EH (cell line): ENCODE results near the gene FAM234B.

Source experiments
- DNase-seq: peaks from one replicate; pipeline ENCODE4 v3.0.0-alpha.2; 2015; ENCODE audit warnings: low read depth

Gene FAM234B, protein sequence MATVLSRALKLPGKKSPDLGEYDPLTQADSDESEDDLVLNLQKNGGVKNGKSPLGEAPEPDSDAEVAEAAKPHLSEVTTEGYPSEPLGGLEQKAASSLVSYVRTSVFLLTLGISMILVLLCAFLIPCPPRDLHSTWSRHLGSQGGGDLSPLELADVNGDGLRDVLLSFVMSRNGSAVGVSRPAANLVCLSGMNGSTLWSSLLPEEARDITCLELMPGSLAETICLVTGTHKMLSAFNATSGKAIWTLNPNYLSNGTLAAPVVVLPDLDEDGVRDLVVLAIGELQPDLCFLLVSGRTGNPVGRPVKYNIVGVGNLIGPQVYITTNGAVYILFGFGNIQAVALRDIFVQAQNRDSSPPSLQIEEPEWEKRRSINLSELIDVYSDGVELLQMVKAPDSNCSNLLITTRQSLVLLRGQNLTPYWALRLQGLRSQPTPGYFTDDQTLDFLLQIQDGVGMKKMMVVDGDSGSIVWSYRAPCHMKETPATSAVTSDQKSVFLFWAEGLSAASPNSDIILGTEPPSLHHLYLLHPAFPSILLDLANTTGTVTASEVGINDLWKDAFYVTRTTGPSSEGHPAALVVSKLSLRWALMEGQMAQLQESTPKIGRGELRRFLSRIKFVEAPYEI

DNA sequence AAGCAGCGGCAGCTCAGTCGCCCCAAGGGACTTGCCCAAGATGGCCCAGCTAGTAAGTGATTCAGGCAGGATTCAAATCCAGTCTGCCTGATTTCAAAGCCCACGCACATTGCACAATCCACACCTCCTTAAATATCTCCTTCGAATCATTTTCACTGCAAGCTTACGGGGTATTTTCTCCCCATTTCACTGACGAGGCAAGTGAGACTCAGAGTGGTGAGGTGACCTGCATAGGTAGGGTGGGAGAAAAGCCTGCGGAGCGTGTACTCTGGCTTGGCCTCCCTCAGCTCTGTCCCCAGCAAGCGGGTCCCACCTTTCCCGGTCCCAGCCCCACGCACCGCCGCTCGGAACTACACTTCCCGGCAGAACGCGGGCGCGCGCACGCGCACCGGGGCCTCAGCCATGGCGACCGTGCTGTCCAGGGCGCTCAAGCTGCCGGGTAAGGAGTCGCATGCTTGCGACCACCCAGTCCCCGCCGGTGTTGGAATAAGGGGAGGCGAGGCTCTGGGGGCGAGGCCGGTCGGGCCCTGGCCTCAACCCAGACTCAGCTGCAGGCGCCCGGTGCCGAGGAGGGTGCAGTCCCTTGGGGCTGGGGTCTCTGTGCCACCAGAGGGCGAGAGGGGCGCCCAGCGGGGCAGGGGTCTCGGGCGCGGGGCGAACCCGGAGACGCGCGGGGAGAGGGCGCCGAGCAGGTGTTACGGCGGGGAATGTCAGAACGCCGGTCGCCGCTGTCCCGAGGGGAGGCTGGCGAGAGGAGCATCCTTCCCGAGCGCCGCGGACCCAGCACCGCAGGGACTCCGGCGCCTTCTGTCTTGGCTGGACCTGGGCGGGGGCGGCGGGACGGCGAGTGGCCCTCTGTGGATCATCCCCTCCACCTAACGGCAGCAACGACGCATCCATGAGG, at the start of gene FAM234B:
FAM234B (plus strand) TSS at position 380 of the 904 bp plus-strand sequence; CDS start at position 403, 23 bp downstream.
- DNase-seq: peak; percentile 62

DNA sequence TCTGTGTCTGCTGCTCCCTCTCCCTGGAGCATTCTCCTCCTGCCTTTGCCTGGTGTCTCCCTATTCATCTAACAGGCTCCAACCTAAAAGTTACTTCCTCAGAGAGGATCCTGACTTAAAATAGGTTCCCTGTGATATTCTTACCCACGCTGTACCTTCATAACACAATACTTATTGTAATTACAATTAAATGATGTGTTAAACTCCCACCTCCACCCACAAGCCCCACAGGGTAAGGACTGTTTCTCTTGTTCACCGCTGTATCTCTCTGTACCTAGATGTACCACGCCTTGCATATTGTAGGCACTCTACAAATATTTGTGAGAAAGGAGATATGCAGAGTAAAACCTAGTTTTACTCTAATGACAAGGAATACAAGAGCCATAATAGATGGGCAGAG, 49.1 kb upstream of the FAM234B start:
- DNase-seq: no peak

DNA sequence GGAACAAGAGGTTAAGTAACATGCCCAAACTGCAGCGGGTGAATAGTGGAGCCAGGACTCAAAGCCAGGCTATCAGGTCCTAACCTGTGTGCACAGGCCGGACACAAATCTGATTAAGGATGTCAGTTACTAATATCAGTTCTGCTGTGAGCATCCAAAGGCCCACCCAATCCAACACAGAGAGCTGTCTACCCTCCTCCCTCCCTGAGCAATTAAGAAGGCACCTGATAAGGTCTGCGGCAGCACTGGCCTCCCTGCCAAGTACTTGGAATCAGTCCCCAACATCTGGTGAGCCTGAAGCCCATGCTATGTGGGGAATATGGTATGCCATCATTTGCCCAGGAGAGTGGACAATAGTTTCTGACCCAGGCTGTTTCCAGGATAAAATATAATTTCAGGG, 48.0 kb upstream of the FAM234B start:
- no peak for DNase-seq

DNA sequence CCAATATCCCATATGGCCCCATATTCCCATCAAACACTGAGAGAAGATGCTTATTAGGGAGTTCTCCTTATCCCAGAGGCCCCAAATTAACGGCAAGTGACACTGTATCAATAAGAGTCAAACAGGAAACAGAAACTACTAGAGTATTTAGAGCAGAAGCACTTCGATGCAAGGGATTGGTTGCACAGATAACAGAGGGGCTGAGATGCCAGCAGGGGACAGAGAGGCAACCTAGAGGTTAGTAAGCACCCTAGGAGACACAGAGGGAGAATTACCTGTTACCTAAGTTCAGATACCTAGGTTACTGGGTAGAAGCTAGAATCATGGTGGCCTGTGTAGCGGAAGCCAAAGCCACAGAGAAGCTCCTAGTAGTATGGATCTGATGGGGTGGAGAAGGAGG, 47.0 kb upstream of the FAM234B start:
- no peak for DNase-seq

DNA sequence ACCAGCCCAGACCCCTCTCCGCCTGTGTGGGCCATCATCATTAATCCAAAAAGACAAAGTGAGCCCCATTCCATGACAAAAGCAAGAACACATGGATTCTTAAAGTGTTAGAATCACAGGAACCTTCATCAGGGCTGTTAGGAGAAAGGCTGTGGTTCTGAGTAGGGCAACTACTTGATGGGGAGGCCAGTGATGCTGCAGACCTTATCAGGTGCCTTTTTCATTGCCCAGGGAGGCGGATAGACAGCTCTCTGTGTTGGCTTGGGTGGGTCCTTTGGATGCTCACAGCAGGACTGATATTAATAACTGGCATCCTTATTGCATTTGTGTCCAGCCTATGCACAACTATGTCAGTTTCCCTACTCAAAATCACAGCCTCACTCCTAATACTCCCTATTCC, 46.4 kb upstream of the FAM234B start:
- DNase-seq: no peak

DNA sequence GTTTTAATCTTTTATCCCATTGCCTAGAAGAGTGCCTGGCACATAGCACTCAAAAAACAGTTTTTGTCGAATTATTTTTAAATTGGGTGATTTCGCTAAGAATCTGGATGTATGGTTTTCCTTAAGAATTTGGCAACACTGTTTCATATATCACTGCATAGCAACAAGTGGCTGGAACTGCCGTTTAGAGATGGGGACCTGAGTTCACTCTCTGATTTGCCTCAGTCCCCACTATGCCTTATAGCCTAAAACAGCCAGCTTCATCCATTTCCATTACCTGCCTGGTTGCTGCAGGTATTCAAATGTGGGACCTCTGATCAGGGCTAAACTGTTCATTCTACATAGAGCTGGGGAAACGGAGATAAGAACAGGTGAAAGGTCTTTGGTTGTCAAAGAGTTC, 45.9 kb upstream of the FAM234B start:
- DNase-seq: no peak

DNA sequence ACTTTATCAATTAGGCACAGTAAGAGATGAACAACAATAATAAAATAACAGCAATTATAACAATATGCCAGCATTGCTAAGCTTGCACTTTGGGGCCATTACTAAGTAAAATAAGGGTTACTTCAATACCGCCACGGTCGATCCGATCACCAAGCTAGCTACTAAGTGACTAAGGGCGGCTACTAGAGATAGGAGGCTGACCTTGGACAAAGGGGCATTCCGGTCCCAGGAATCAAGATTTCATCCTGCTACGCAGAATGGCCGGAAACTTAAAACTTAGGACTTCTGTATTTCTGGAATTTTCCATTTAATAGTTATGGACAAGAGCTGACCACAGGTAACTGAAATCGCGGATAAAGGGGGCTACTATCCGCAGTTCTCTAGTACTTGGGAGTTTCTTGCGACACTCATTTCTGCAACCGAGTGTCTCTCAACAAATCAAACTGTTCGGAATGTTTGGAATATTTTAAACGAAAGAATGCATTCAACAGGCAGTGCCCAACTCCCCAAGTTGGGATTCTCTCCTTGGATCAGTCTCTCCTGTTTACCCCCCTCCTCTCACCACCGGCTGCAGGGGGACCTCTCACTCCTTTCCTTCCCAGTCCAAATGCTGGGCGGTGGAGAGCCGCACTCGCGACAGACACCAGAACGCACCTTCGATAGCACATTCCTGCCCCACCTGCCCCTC, 44.8 kb upstream of the FAM234B start:
- DNase-seq: peak; percentile 50

DNA sequence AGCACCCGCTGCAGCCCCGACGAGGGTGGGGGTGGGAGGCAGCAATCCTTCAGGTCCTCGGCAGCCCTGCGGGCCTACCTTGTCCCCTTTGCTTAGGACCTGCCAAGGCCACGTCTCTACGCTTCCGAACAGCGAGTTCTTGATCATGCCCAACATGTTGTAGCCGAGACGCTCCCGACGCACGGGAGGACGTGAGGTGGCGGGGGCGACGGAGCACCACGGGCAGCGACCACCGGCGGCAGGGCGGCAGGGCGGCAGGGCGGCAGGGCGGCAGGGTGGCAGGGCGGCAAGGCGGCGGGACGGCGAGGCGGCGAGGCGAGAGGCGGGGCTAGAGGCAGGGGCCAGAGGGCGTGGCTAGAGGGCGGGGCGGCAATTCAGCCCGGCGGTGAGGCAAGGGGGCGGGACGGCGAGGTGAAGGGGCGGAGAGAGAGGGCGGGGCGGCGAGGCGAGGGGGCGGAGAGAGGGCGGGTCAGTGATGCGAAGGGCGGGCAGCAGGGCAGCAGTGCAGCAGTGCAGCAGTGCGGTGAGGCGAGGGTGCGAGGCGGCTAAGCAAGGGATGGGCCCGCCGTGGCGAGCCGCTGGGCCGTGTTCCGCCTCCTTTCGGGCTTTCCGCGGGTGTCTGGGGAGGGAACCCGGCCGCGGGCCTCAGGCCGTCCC, 44.1 kb upstream of the FAM234B start, which contains the start of gene HEBP1:
HEBP1 (minus strand) TSS at position 307 of the 657 bp plus-strand sequence; CDS start at position 156, 151 bp downstream.
- DNase-seq: peak; percentile 90

DNA sequence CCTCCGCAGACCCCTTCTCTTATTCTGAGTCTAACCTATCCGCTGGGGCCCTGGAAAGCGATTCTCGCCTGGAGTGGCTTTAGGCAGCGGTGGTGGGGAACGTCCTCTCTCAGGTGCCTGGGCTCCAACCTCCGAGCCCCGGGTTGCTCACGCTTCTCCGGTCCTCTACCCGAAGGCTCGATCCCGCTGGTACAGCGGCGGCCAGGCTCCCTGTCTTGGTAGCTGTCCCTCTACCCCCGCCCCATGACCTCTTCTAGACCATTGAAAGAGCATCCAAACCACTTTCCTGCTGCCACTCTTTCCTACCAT, 43.6 kb upstream of the FAM234B start:
- DNase-seq: no peak

DNA sequence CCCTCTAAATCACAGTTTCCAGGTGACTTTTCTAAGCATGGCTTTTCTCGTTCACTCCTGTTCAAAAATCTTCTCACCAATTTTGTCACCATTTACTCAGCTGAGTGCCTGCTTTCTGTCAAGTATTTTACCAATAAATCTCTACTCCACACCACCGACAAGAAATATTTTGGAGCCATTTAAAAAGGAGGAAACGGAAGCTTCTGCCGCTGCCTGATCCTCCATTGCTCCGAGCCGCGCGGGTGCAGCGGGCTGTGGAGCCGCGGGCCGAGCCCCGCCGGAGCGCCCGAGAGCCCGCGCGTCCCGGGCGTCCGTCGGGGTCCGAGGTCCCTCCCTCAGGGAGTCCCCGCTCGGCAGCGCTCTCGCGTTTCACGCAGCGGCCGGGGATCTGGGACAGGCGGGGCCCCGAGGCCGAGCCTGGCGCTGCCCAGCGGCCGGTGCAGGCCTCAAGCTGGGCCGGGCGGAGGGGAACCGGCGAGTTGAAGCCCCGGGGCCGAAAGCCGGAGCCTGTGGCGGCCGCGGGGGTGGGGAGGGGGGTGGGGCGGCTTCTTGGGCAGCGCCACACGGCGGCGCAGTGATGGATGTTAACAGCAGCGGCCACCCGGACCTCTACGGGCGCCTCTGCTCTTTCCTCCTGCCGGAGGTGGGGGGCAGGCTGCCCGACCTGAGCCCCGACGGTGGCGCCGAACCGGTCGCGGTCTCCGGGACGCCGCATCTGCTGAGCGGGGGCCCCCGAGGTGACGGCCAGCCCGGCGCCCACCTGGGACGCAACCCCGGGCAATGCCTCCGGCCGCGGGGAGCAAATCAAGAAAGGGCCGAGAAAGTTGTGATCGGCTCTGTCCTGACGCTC, 43.0 kb upstream of the FAM234B start:
- DNase-seq: peak; percentile 65

DNA sequence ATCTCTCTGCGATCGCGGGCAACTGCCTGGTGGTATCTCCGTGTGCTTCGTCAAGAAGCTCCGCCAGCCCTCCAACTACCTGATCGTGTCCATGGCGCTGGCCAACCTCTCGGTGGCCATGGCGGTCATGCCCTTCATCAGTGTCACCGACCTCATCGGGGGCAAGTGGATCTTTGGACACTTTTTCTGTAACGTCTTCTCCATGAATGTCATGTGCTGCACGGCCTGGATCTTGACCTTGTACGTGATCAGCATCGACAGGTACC, 42.5 kb upstream of the FAM234B start:
- no peak for DNase-seq

DNA sequence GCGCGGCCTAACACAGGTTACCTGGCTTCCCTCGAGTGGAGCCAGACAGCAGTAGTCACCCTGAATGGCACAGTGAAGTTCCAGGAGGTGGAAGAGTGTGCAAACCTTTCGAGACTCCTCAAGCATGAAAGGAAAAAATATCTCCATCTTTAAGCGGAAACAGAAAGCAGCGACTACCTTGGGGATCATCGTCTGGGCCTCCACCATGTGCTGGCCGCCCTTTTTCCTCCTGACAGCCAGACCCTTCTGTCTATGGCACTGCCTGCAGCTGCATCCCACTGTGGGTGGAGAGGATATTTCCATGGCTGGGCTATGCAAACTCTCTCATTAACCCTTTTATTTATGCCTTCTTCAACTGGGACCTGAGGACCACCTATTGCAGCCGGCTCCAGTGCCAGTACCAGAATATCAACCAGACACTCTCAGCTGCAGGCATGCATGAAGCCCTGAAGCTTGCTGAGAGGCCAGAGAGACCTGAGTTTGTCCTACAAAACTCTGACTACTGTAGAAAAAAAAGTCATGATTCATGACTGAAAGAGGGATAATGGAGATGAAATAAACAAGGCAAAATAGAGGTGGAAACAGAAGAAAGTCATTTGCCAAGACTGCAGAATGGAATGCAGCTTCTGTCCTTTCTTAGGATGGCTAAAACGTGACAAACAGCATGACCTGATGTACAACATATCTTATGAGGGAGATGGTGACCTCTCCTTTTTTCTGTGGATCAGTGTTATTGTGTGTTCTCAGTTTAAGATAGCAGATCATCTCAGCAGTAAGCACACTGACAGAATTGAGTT, 41.7 kb upstream of the FAM234B start:
- peak; percentile 63 for DNase-seq

DNA sequence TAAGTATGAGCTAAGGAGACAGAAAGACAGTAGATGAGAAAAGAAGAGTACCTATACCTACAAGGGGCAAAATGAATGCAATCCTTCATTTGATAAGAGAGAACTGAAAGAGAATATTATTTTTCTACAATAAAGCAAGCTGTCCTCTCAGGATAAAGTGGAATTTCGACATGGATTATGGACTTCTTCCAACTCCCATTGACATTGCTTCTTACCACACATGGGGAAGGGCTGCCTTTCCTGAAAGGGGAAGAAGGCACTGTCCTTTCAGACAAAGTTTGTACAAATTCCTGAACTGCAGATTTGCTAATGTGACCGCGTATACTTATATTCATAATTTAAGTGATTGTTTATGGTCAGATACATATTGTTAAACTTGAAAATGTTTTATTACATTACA, 39.8 kb upstream of the FAM234B start:
- DNase-seq: peak; percentile 22

DNA sequence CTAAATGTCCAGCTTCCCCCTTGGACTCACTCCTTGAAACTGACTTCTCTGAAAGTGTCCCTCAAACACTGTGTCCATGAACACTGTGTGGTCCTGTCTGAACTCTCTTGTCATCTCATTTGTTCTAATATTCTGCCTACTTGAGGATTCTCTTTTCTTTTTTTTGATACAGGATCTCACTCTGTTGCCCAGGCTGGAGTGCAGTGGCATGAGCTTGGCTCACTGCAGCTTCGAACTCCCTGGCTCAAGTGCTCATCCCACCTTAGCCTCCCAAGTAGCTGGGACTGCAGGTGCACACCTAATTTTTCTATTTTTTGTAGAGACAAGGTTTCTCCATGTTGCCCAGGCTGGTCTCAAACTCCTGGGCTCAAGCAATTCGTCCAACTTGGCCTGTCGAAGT, 39.2 kb upstream of the FAM234B start:
- DNase-seq: no peak

DNA sequence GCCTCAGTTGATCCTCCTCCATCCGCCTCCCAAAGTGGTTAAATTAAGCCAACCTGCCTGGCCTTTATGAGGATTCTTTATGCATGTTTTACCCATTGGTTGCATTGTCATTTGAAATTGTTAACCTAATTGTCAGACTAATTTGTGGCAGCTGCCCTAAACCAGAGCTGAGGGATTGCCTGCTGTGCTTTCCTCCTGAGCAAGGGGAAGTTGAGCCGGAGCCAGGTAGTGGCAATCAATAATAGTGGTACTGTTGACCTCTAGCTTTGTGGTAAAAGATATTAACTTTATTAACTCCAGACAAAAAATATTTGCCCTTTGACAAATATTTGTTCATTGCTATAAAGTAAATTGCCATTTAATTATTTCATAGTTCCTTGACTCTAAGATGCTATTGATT, 38.5 kb upstream of the FAM234B start:
- no peak for DNase-seq

DNA sequence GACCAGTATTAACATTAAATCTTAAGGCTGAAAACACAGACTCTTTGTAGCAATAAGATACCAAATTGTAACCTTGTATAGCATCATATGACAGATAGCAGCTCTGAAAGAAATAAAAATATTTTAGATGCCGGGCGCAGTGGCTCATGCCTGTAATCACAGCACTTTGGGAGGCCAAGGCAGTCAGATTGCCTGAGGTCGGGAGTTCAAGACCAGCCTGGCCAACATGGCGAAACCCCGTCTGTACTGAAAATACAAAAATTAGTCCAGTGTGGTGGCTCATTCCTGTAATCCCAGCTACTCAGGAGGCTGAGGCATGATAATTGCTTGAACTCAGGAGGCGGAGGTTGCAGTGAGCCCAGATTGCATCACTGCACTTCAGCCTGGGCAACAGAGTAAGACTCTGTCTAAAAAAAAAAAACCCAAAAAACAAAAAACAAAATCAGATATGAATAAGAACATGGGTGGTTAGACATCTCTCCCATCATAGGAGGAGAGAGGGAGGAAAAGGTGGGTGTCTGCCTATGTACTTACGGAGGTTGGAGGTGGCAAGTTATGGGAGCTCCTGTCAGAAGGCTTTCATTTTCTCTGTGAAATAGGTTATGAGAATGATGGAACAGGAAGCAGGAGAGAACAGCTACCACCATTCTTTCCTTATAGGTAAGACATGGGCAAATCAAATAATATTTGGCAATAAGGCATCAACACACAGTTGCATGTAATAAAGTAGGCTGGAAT, 36.5 kb upstream of the FAM234B start:
- DNase-seq: peak; percentile 17

DNA sequence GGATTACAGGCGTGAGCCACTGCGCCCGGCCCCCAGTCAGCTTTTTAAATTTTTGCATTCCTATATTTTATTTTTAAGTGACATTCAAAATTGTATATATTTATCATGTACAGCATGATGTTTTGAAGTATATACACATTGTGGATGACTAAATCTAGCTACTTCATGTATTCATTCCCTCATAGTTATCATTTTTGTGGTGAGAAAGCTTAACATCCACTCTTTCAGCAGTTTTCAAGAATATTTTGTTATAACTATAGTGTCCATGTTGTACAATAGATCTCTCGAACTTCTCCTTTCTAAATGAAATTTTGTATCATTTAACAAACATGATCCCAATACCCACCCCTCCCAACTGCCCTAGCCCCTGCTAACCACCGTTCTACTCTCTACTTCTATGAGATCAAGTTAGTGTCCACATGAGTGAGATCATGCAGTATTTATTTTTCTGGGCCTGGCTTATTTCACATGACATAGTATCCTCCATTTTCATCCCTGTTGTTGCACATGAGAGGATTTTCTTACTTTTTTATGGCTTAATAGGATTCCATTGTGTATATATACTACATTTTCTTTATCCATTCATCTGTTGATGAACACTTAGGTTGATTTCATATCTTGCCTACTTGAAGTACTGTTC, 35.3 kb upstream of the FAM234B start:
- DNase-seq: peak; percentile 47

DNA sequence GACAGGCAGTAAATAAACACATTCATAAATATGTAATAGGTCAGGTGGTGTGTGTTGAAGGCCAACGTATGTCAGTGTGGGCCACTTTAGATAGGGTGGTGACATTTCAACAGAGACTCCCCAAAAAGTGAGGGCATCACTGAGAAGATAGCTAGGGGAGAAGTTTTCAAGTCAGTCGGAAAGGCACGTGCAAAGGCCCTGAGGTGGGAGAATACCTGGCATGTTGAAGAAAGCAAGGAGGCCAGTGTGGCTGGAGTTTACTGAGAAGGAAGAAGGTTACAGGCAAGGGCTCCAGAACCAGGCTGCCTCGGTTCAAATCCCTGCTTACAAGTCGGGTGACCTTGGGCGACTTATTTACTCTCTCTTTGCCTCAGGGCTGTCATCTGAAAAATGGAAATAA, 33.1 kb upstream of the FAM234B start:
- no peak for DNase-seq

DNA sequence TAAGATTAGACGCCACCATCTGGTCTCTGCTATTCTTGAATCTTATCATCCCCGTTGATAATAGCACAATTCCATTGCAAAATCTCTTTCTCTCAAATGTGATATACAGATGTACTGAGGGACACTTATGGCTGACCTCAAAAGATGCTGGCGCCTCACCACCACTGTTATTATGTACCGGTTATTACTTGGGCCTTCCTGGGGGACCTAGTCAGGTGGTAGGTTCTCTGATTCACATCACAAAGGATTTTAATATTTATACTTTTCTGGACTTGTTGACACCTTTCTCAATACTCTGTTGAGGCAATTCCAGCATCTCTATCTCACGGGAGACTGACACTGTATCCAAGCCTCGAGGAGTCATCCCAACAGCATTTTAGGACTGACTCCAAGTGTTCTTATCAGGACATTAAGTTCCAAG, 21.3 kb upstream of the FAM234B start:
- DNase-seq: no peak
